ENCODE data around the gene HOXC12.
A peak's percentile ranks its signal among the peaks of the same experiment; 100 is the strongest.

HOXC12 gene

DNA sequence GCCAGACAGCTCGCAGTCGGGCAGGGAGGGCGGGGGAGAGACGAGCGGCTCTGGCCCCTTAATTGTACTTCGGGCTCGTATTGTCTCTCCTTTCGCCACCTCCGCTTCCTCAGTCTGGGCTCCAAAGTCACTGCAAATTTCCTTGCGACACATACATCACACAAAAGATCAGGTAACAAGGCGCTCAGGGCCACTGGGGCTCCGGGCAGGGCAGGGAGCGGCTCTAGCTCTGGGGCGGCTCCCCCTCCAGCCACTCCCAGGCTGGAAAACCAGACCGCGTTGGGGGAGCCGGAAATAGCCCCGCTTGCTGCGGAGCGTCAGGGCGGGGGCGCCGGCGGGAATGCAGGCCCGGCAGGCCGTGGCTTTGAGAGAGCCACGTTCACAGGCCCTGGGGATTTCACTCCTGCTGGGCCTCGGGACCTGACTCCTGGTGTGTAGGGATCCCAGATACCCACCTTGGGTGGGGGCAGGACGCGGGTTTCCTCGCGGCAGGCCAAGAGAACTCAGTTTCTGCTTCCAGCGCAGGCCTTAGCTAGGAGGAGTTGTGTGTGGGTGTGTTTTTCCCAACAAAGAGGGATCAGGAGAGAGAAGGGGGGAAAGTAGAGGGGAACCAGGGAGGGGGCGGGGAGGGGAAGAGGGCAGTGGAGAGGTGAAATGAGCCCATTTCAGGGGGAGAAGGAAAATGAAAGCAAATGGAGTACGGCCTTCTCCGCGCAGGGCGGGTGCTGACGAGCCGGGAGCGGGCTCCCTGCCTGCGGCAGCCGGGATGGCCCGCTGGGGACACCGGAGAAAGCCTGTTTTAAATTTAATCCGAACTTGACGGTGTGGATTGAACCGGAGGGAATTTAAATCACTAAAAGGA, 40.9 kb downstream of the HOXC12 start (continued):
- 0 out of 2 replicates have a peak, but pooled peaks have one; percentile 40 for TF ChIP-seq KLF16 (tag by site-specific recombination; IDR thresholded peaks at IDR 0.05)
- TF ChIP-seq ZNF621 (tag by site-specific recombination; IDR thresholded peaks at IDR 0.05) = no peak
- TF ChIP-seq ZBTB8A (tag by site-specific recombination; IDR thresholded peaks at IDR 0.05) = peak; percentile 96
- no peak for TF ChIP-seq ZNF510 (tag by site-specific recombination; IDR thresholded peaks at IDR 0.05; ENCODE audit: insufficient replicate concordance)
- no peak for TF ChIP-seq ZNF10 (tag by site-specific recombination; IDR thresholded peaks at IDR 0.05)
- TF ChIP-seq KLF7 (tag by site-specific recombination; IDR thresholded peaks at IDR 0.05; ENCODE audit: borderline replicate concordance) = peak; percentile 97
- peak; percentile 97 for TF ChIP-seq KLF8 (tag by site-specific recombination; IDR thresholded peaks at IDR 0.05)
- TF ChIP-seq ZNF660 (tag by site-specific recombination; IDR thresholded peaks at IDR 0.05) = peak; percentile 81
- TF ChIP-seq, protein P1, sequence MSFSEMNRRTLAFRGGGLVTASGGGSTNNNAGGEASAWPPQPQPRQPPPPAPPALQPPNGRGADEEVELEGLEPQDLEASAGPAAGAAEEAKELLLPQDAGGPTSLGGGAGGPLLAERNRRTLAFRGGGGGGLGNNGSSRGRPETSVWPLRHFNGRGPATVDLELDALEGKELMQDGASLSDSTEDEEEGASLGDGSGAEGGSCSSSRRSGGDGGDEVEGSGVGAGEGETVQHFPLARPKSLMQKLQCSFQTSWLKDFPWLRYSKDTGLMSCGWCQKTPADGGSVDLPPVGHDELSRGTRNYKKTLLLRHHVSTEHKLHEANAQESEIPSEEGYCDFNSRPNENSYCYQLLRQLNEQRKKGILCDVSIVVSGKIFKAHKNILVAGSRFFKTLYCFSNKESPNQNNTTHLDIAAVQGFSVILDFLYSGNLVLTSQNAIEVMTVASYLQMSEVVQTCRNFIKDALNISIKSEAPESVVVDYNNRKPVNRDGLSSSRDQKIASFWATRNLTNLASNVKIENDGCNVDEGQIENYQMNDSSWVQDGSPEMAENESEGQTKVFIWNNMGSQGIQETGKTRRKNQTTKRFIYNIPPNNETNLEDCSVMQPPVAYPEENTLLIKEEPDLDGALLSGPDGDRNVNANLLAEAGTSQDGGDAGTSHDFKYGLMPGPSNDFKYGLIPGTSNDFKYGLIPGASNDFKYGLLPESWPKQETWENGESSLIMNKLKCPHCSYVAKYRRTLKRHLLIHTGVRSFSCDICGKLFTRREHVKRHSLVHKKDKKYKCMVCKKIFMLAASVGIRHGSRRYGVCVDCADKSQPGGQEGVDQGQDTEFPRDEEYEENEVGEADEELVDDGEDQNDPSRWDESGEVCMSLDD (tag by site-specific recombination; IDR thresholded peaks at IDR 0.05) = peak; percentile 96
- TF ChIP-seq ZXDB (tag by site-specific recombination; IDR thresholded peaks at IDR 0.05) = peak; percentile 94
- TF ChIP-seq ZNF555 (tag by site-specific recombination; conservative IDR thresholded peaks at IDR 0.05) = no peak
- TF ChIP-seq ZNF202 (tag by site-specific recombination; IDR thresholded peaks at IDR 0.05; ENCODE audit: borderline replicate concordance) = no peak
- TF ChIP-seq, protein P2, sequence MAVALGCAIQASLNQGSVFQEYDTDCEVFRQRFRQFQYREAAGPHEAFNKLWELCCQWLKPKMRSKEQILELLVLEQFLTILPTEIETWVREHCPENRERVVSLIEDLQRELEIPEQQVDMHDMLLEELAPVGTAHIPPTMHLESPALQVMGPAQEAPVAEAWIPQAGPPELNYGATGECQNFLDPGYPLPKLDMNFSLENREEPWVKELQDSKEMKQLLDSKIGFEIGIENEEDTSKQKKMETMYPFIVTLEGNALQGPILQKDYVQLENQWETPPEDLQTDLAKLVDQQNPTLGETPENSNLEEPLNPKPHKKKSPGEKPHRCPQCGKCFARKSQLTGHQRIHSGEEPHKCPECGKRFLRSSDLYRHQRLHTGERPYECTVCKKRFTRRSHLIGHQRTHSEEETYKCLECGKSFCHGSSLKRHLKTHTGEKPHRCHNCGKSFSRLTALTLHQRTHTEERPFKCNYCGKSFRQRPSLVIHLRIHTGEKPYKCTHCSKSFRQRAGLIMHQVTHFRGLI (tag by site-specific recombination; IDR thresholded peaks at IDR 0.05) = peak; percentile 15; the same call in 1 of the 2 replicates
- no peak for TF ChIP-seq HOXD13 (CRISPR knock-in tag; IDR thresholded peaks at IDR 0.05; ENCODE audit: borderline replicate concordance)
- TF ChIP-seq ZNF48 (tag by site-specific recombination; IDR thresholded peaks at IDR 0.05) = no peak
- TF ChIP-seq, protein P3, sequence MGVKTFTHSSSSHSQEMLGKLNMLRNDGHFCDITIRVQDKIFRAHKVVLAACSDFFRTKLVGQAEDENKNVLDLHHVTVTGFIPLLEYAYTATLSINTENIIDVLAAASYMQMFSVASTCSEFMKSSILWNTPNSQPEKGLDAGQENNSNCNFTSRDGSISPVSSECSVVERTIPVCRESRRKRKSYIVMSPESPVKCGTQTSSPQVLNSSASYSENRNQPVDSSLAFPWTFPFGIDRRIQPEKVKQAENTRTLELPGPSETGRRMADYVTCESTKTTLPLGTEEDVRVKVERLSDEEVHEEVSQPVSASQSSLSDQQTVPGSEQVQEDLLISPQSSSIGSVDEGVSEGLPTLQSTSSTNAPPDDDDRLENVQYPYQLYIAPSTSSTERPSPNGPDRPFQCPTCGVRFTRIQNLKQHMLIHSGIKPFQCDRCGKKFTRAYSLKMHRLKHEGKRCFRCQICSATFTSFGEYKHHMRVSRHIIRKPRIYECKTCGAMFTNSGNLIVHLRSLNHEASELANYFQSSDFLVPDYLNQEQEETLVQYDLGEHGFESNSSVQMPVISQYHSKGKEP (tag by site-specific recombination; IDR thresholded peaks at IDR 0.05) = no peak
- no peak for TF ChIP-seq ZNF677 (tag by site-specific recombination; IDR thresholded peaks at IDR 0.05)
- 0 out of 2 replicates have a peak, but pooled peaks have one; percentile 9 for TF ChIP-seq ZBTB21 (tag by site-specific recombination; IDR thresholded peaks at IDR 0.05)
- TF ChIP-seq ZNF600 (tag by site-specific recombination; IDR thresholded peaks at IDR 0.05) = peak; percentile 97
- TF ChIP-seq ZNF366 (tag by site-specific recombination; conservative IDR thresholded peaks at IDR 0.05) = peak; percentile 47
- TF ChIP-seq MEIS1 (CRISPR knock-in tag; IDR thresholded peaks at IDR 0.05; ENCODE audit: borderline replicate concordance) = no peak
- peak; percentile 81; the same call in 1 of the 2 replicates for TF ChIP-seq ZFP37 (tag by site-specific recombination; IDR thresholded peaks at IDR 0.05)
- TF ChIP-seq KLF17 (tag by site-specific recombination; IDR thresholded peaks at IDR 0.05) = peak; percentile 70; the same call in 1 of the 2 replicates
- no peak for TF ChIP-seq ZNF645 (tag by site-specific recombination; IDR thresholded peaks at IDR 0.05)

Measured in HEK293 (cell line).